GM19372 (cell line): ENCODE measurements around the gene CDK18.

Experiments used
- ATAC-seq: cut with Tn5 transposase; IDR thresholded peaks from one replicate; pipeline ENCODE4 v1.9.1; 2021; ENCODE audit warnings: mild to moderate bottlenecking, low read depth, moderate library complexity; ENCODE audit not compliant: unreplicated experiment

Gene CDK18

GRCh38 chr1:205535096-205535495, 30.6 kb downstream of the CDK18 start:
- no peak for ATAC-seq

DNA sequence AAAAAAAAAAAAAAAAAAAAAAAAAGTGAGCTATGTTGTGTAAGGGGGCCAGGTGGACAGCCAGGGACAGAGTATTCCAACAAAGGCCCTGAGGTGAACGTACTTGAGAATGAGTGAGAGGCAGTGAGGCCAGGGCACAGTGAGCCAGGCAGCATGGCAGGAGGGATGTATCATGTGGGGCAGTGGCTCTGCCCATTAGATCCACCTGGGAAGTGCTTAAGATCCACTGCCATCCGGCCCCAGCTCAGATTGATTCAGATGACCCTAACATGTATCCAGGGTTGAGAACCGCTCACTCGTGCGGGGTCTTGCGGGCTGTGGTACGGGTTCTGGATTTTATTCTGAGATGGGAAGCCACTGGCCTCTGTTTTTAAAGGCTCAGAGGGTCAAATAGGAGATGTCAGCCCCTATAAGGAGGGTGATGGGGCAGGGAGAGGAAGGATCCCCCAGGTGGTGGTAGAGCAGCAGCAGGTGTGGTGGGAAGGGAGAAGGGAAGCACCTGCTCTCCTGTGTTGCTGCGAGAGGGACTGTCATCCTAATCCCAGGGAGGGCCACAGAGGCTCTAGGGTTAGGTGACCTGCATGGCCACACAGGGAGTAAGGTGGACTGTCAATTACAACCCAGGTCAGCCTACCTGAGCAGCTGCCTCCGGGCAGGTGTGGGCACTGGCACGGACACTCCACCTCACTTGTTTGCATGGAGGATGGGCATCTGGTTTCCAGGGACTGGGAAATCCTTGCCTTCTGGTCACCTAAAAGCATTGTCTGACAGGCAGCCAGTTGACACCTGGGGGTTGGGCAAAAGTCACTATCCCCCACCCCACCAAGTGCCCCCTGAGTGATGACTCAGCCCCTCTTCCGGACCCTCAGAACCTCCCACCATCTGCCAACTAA, 31.6 kb downstream of the CDK18 start:
- no peak for ATAC-seq

DNA sequence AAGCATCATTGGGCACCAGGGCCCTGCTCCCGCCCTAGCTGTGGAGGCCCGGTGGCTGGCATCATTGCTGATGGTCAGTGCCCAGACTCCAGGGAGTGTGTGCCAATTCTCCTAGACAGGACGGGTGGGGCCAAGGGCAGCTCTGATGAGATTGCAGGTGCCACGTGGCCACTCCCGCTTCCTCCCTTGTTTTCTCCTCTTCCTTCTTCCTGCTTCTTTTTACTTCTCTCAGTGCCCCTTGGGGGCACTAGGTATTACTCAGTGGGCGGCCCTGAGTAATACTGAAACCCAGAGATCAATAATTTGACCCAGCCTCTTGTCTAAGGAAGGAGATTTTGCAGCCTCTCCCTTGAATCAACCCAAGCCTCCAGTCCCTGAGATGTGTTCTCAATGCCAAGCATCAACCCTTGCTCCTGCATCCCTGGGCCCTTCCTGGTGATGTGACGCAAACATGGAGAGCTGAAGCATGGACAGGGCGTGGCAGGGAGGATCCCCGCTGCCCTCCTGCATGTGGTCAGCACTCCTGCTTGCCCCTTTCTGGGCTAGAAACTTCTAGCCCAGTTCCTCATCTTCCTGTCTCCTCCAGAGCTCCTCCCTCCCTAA, 32.4 kb downstream of the CDK18 start:
- ATAC-seq = no peak

DNA sequence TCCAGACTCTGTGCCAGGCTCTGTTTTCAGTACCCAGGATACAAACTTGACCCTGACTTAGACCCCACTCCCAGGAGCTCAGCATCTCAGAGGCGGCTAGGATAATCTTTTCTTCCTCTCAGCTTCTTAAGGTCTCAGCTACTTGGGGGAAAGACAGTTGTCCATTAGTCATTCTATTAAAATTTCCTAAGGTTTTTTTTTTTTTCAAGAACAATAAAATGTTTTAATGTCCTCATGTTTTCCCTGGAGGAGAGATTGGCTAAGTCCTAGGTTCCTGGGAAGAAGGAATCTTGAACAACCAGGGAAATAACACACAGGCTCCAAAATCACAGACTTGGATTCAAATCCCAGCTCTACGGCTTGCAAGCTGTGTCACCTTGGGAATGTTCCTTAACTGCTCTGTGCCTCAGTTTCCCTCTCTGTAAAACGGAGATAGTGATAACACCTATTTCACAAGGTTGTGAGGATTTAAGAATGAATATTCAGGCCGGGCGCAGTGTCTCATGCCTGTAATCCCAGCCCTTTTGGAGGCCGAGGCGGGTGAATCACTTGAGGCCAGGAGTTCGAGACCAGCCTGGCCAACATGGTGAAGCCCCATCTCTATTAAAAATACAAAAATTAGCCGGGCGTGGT, 33.0 kb downstream of the CDK18 start:
- no peak for ATAC-seq

GRCh38 chr1:205538235-205538840, 33.9 kb downstream of the CDK18 start:
- no peak for ATAC-seq

GRCh38 chr1:205541161-205541886, 36.9 kb downstream of the CDK18 start:
- no peak for ATAC-seq

DNA sequence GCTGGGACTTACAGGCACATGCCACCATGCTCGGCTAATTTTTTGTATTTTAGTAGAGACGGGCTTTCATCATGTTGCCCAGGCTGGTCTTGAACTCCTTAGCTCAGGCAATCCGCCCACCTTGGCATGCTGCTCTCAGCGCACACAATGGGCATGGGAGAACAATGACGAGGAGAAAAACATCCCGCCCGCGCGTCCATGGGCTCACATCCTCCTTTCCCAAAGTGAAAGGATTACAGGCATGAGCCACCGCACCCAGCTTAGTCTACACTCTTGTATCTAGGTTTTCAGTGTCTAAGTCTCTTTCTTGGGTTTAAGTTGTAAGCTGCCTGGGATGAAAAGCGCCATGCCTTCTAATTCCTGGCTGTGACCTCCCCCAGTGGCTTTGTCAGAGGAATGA, 37.9 kb downstream of the CDK18 start:
- ATAC-seq = no peak

- ATAC-seq = no peak
Observed at GRCh38 chr1:205543351-205544301, 39.2 kb downstream of the CDK18 start.

- no peak for ATAC-seq
Observed at GRCh38 chr1:205545001-205545919, 40.8 kb downstream of the CDK18 start.

GRCh38 chr1:205545991-205546390, 41.5 kb downstream of the CDK18 start:
- no peak for ATAC-seq

DNA sequence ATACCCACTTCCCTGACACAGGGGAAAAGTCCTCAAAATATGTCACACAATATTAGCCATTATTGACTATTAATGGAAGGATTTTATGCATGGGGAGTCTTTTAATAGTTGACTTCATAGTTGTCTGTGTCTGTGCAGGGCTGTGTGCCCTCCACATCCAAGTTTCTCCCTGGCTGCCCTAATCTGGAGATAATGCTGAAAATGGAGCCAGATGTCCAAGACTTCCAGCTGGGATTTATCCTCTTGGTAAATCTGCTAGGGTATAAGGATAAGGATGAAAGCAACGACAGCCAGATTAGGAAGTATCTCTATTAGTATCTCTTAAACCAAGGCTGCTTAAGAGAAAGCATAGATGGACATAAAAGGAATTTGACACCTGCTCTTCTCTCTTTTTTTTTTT, 42.1 kb downstream of the CDK18 start:
- no peak for ATAC-seq

- ATAC-seq = no peak
Observed at GRCh38 chr1:205547936-205548827, 43.7 kb downstream of the CDK18 start.

DNA sequence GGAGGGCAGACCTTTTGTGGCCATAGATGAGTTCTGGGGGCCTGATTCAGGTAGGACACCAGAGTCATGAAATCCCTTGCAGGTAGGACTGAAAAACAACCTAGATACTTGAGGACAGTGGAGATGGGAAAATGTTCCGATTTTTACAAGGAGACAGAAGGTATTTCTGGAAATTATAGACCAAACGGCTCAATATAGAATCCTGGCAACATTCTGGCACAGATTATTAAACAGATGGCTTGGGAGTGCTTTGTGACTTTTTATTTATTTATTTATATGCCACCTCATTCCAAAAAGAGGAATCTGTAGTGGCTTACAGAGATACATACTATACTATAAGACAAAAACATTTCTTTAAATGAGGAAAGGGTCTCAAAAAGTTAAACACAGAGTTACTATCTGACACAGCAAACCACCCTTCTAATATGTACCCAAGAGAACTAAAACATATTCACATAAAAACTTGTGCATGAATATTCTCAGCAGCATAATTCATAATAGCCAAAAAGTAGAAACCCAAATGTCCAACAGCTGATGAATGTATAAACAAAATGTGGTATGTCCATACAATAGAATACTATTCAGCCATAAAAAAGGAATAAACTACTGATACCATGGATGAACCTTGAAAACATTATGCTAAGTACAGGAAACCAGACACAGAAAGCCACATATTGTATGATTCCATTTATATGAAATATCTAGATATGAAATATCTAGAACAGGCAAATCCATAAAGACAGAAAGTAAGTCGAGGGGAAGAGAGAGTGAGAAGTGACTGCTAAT, 49.8 kb downstream of the CDK18 start:
- ATAC-seq = no peak

- ATAC-seq = no peak
Observed at GRCh38 chr1:205561501-205562203, 57.2 kb downstream of the CDK18 start.

DNA sequence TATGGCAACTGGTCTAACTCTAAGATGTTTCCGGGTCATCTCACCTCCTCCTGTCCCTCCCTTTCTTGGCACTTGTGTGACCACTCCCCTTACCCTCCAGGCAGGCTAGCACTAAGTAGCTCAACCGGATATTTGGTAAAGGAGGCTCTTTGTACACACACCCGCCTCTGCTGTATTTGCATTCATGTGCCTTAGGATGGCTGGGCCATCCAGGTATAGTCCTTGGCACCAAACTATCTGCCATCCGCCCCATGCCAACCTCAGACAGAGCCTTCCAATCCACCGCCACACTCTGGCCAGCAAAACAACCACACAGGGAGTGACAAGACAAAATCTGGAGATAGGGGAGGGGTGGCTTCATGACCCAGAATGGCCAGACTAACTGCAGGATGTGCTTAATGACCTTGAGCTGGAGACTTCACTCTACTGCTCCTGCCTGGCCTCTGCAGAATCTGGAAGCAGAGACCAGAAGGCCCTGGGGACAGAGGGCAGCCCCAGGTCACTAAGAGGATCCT, 59.5 kb downstream of the CDK18 start:
- no peak for ATAC-seq

- ATAC-seq = no peak
Observed at GRCh38 chr1:205565799-205566198, 61.3 kb downstream of the CDK18 start.
